A673 (cell line): ENCODE results near the gene CLSTN2. TPM values are rescaled to one million over a fixed set of nuclear protein-coding genes. Genes with fewer than 3 reads are reported as not detected.

Experiments used
- BruUV-seq: library from RNA; stranded (reverse); fragments of 400-500 nt; replicated peaks from 2 replicates; lab custom pipeline; 2021; lab: Mats Ljungman, UMichigan
- CTCF ChIA-PET: fragments of 300-600 bp; sonication (Branson Sonifier 250); formaldehyde crosslinking; loops from one replicate; lab custom pipeline; 2022; ENCODE audit warnings: antibody characterized with exemption; lab: Charles Lee
- POLR2A ChIA-PET: fragments of 300-600 bp; sonication (Branson Sonifier 250); formaldehyde crosslinking; loops from one replicate; lab custom pipeline; 2022; ENCODE audit warnings: antibody characterized with exemption; ENCODE audit not compliant: low non-redundant PET; lab: Charles Lee
- DNase-seq: peaks from one replicate; pipeline ENCODE4 v3.0.0-alpha.2; 2015; ENCODE audit warnings: low spot score
- H3K27ac ChIP-seq: fragments of 200-600 bp; sonication (generic); 2 replicates; pipeline ENCODE4 v1.5.1; 2016; ENCODE audit warnings: mixed run types, low read depth, mild to moderate bottlenecking, mixed read lengths, antibody characterized with exemption, low read length; ENCODE audit not compliant: poor library complexity, severe bottlenecking
- H3K27me3 ChIP-seq: fragments of 200-600 bp; sonication (generic); replicated peaks from 2 replicates; pipeline ENCODE4 v1.6.1; 2017; ENCODE audit warnings: mixed run types, low read depth, mild to moderate bottlenecking, mixed read lengths, antibody characterized with exemption, low read length; ENCODE audit not compliant: insufficient read depth, poor library complexity
- H3K36me3 ChIP-seq: fragments of 200-600 bp; sonication (generic); 2 replicates; pipeline ENCODE4 v1.6.1; 2016; ENCODE audit warnings: mixed run types, mild to moderate bottlenecking, mixed read lengths, antibody characterized with exemption, low read length; ENCODE audit not compliant: insufficient read depth, poor library complexity, severe bottlenecking
- H3K4me1 ChIP-seq: fragments of 200-600 bp; sonication (generic); 2 replicates; pipeline ENCODE4 v1.6.1; 2017; ENCODE audit warnings: mixed run types, mild to moderate bottlenecking, mixed read lengths, antibody characterized with exemption, low read length; ENCODE audit not compliant: insufficient read depth, poor library complexity, severe bottlenecking
- H3K4me3 ChIP-seq: fragments of 200-600 bp; sonication (generic); 2 replicates; pipeline ENCODE4 v1.5.1; 2016; ENCODE audit warnings: low read depth, mixed run types, mild to moderate bottlenecking, mixed read lengths, low read length; ENCODE audit not compliant: poor library complexity, severe bottlenecking
- H3K9me3 ChIP-seq: fragments of 200-600 bp; sonication (generic); 2 replicates; pipeline ENCODE4 v1.6.1; 2016; ENCODE audit warnings: mixed run types, low read depth, mild to moderate bottlenecking, mixed read lengths, antibody characterized with exemption, low read length; ENCODE audit not compliant: poor library complexity, severe bottlenecking
- EZH2 ChIP-seq: fragments of 200-600 bp; sonication (generic); IDR thresholded peaks from 2 replicates; pipeline ENCODE4 v1.6.1; 2017; ENCODE audit warnings: borderline replicate concordance, low read depth, mild to moderate bottlenecking, mixed read lengths, antibody characterized with exemption, low read length; ENCODE audit not compliant: poor library complexity, severe bottlenecking
- intact Hi-C: fragments of 100-400 bp; cut with micrococcal nuclease; formaldehyde crosslinking; loops from one replicate; pipeline ENCODE4 v1.10.0; 2022; ENCODE audit not compliant: unreplicated experiment
- total RNA-seq: library from RNA; stranded (reverse); gene quantifications from 2 replicates; pipeline ENCODE4 v1.2.3, GENCODE V29; 2021
- TF ChIP-seq, protein P1 (sequence below): fragments of 300-800, 200-600 bp; sonication (generic); conservative IDR thresholded peaks from 2 replicates; pipeline ENCODE4 v1.5.1; 2017; ENCODE audit warnings: low read depth, mild to moderate bottlenecking, antibody characterized with exemption, low read length, moderate library complexity, mixed read lengths

CLSTN2 gene
- total RNA-seq, 1 experiment from 2014 or later, result 50.7 TPM

- H3K27ac ChIP-seq, result no peak overlapping the region
- H3K4me3 ChIP-seq, result no peak overlapping the region
- intact Hi-C loops, result no loop called here
- no peaks in the 10 kb centered on the region for H3K4me1 ChIP-seq
- no TSS peak for BruUV-seq
- H3K27me3 ChIP-seq, result no peaks in the 10 kb centered on the region
- no peak for TF ChIP-seq EZH2
- TF ChIP-seq, protein P1, sequence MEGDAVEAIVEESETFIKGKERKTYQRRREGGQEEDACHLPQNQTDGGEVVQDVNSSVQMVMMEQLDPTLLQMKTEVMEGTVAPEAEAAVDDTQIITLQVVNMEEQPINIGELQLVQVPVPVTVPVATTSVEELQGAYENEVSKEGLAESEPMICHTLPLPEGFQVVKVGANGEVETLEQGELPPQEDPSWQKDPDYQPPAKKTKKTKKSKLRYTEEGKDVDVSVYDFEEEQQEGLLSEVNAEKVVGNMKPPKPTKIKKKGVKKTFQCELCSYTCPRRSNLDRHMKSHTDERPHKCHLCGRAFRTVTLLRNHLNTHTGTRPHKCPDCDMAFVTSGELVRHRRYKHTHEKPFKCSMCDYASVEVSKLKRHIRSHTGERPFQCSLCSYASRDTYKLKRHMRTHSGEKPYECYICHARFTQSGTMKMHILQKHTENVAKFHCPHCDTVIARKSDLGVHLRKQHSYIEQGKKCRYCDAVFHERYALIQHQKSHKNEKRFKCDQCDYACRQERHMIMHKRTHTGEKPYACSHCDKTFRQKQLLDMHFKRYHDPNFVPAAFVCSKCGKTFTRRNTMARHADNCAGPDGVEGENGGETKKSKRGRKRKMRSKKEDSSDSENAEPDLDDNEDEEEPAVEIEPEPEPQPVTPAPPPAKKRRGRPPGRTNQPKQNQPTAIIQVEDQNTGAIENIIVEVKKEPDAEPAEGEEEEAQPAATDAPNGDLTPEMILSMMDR, result no peak
- POLR2A ChIA-PET, result no interaction called here
- no peaks in the 10 kb centered on the region for H3K9me3 ChIP-seq
- CTCF ChIA-PET, result no interaction called here
- H3K36me3 ChIP-seq, result no peaks in the 10 kb centered on the region
- no peak for DNase-seq
These were observed 573.6 kb downstream of the CLSTN2 start for GRCh38 chr3:140508550-140508949.

DNA sequence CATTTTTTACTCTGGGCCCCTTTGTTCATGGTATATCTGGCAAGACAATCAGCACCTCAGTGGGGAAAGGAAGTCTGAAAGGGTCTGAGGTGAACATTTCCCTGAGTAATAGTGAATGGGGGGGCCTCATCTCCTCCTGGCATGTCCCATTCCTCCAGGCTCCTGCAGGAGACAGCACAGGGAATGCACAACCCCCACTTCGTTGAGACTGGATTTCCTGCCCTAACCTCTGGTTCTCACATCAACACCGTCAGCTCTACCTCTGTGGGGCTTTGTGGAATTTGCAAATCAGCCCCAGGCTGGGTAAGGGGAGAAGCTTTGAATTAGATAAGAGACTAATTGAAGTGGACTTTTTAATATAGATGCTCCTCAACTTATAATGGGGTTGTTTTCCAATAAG is 574.5 kb downstream of the CLSTN2 start:
- TF ChIP-seq EZH2, result no peak
- TF ChIP-seq, protein P1, result no peak
- Histone ChIP-seq H3K36me3 (no peaks in the 10 kb centered on the region), H3K9me3 (no peaks in the 10 kb centered on the region), H3K27ac (no peak overlapping the region), H3K27me3 (no peaks in the 10 kb centered on the region), H3K4me3 (no peak overlapping the region), H3K4me1 (no peaks in the 10 kb centered on the region)
- ChIA-PET CTCF (no interaction called here), POLR2A (no interaction called here)
- no TSS peak for BruUV-seq
- no peak for DNase-seq
- intact Hi-C loops, result no loop called here

DNA sequence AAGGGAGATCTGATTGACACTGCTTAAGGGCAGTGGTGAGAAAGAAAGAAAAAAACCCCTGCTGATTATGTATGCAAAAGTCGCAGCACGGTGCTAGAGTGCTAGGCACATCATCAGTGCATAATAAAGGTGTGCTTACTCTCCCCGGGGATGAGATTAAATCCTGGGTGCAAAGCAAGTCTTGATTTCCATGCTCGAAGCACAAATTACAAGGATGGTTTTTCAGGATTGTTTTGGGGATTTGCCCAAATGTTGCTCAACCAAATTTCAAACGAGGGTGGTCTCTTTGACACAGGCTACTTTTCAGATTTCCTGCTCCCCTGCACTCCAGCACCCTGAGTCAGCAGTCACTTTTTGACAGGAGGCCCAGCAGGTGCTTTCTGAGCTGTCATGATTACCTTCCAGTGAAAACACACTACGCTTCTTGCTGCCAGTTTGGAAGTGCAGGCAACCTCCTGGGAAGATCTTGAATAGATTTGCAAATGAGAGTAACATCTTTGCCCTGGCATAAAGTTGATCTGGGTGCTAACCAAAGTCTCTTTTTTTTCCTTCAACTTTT is 575.4 kb downstream of the CLSTN2 start:
- Histone ChIP-seq H3K27me3 (no peaks in the 10 kb centered on the region), H3K4me1 (no peaks in the 10 kb centered on the region), H3K27ac (no peak overlapping the region), H3K4me3 (no peak overlapping the region), H3K9me3 (no peaks in the 10 kb centered on the region), H3K36me3 (no peaks in the 10 kb centered on the region)
- intact Hi-C loops, result no loop called here
- CTCF ChIA-PET, result no interaction called here
- TF ChIP-seq EZH2, result no peak
- TF ChIP-seq, protein P1, result no peak
- no TSS peak for BruUV-seq
- no peak for DNase-seq
- POLR2A ChIA-PET, result no interaction called here
